ENCODE measurements around the gene RCN2.

Gene RCN2

DNA sequence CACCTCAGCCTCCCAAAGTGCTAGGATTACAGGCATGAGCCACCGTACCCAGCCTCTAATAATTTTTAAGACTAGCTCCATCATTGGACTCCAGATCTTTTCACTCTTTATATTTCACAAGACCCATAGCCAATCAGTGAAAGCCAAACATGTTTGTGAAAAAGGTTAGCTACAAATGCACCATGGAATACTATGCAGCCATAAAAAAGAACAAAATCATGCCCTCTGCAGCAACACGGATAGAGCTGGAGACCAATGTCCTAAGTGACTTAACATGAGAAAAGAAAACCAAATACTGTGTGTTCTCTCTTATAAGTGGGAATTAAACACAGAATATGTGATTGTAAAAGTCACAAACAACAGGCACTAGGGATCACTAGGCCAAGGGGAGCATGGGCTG, 29.6 kb upstream of the RCN2 start:
- no peak overlapping the region for H3K4me3 ChIP-seq (ENCODE audit: control insufficient read depth, low read depth, low read length)
- TF ChIP-seq, protein P1, sequence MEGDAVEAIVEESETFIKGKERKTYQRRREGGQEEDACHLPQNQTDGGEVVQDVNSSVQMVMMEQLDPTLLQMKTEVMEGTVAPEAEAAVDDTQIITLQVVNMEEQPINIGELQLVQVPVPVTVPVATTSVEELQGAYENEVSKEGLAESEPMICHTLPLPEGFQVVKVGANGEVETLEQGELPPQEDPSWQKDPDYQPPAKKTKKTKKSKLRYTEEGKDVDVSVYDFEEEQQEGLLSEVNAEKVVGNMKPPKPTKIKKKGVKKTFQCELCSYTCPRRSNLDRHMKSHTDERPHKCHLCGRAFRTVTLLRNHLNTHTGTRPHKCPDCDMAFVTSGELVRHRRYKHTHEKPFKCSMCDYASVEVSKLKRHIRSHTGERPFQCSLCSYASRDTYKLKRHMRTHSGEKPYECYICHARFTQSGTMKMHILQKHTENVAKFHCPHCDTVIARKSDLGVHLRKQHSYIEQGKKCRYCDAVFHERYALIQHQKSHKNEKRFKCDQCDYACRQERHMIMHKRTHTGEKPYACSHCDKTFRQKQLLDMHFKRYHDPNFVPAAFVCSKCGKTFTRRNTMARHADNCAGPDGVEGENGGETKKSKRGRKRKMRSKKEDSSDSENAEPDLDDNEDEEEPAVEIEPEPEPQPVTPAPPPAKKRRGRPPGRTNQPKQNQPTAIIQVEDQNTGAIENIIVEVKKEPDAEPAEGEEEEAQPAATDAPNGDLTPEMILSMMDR (IDR thresholded peaks at IDR 0.05; ENCODE audit: control insufficient read depth, insufficient read depth, low read depth, low read length, missing control alignments) = no peak
- DNase-seq (ENCODE audit: low read depth) = no peak

DNA sequence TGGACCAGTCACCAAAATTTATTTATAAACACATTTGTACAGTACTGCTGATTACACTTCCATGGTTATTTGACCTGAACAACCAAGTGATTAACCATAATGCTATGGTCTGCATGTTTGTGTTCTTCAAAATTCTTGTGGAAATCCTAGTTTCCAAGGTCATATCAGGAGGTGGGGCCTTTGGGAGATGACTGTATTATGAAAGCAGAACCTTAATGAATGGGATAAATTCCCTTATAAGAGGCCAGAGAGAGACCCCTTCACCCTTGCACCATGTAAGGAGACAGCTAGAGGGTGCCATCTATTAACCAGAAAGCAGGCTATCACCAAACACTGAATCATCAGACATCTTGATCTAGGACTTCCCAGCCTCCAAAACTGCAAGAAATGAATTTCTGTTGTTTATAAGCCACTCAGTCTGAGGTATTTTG, 28.3 kb upstream of the RCN2 start:
- DNase-seq (ENCODE audit: low read depth) = no peak
- TF ChIP-seq, protein P1 (IDR thresholded peaks at IDR 0.05; ENCODE audit: control insufficient read depth, insufficient read depth, low read depth, low read length, missing control alignments) = peak; percentile 45
- no peak overlapping the region for H3K4me3 ChIP-seq (ENCODE audit: control insufficient read depth, low read depth, low read length)

DNA sequence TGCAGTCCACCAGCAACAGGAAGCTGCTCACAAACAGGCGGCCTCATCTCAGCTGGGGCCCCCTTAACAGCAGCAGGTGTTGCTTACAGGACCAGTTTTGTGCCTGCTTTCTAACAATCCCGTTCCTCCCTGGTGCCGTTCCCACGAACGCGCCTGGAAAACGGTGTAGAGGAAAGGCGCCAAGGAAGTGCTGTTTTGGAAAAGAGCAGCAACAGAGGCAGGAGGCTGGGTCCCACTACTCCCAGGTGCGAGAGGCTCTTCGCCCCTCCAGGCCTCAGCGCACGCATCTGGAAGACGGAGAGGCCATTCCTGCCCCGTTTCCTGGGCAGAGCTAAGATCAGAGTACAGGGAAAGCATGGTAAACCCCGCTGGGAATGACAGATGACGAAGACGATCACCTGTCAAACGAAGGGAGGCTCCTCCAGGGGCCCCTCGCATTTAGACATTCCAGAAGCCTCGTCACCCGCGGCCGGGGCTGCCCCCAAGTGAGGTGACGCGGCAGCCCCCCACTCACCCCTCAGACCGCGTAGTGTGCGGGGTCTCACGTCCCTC, 27.0 kb upstream of the RCN2 start:
- no peak for DNase-seq (ENCODE audit: low read depth)
- H3K4me3 ChIP-seq (ENCODE audit: control insufficient read depth, low read depth, low read length) = peak overlapping the region; percentile 70
- TF ChIP-seq, protein P1 (IDR thresholded peaks at IDR 0.05; ENCODE audit: control insufficient read depth, insufficient read depth, low read depth, low read length, missing control alignments) = no peak

DNA sequence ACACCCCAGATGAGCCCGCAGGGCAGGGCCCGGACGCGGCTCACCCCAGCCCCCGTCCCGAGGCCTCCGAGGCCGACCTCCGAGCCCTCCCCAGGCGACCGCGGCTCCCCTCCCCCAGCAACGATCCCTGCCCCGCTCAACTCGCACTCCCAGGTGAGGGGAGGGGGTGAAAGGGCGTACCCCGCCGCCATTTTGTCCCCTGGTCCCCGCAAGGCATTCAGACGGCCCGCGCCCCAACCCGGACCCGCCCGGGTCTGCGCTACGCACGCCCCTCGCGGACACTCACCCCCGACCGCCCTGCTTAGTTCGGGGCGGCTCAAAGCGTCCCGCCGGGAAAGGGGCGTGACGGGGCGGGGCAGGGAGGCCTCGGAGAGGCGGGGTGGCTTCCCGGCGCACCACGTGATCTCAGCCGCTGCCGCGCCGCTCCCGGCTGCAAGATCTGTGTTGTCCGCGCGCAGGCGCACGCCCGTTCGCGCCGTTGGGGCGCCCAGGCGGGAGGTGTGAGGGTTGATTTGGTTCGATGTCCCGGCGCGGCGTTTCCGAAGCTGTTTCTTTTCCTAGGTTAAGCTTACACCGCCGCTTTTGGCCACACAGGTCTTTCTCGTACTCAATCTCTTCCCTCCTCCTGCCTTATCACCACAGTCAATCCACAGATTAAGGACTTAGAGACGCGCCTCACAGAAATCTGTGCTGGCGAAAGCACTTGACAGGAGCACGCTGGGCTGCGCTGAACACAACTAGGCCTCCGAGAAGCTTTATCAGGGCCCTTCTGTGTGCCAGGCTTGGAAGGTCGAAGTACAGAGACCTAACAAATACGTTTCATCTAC, 26.3 kb upstream of the RCN2 start, which contains the start of gene SCAPER:
SCAPER (minus strand) TSS at position 328 of the 827 bp plus-strand sequence. CDS start 21,523 bp downstream, outside the sequence.
- H3K4me3 ChIP-seq (ENCODE audit: control insufficient read depth, low read depth, low read length) = peak within 1 kb of the TSS; percentile 70
- TF ChIP-seq, protein P1 (IDR thresholded peaks at IDR 0.05; ENCODE audit: control insufficient read depth, insufficient read depth, low read depth, low read length, missing control alignments) = no peak
- DNase-seq (ENCODE audit: low read depth) = peak; percentile 24

DNA sequence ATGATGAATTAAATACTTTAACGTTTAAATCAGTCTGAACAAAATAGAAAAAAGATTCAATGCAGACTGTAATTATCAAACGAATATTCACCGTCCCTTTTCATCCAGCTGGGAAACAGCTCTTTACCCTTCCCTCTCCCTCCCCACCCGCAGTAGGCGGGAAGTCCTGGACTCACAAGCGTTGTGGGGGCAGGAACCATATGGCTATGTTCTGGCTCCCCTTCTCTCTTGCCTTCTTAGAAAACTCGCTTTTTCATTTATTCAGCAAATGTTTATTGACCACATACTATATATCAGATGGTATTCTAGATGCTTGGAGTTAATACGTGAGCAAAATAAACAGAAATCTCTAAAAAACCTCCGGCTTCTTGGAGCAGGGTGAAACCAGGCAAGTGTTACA, 25.7 kb upstream of the RCN2 start:
- no peak for DNase-seq (ENCODE audit: low read depth)
- TF ChIP-seq, protein P1 (IDR thresholded peaks at IDR 0.05; ENCODE audit: control insufficient read depth, insufficient read depth, low read depth, low read length, missing control alignments) = no peak

DNA sequence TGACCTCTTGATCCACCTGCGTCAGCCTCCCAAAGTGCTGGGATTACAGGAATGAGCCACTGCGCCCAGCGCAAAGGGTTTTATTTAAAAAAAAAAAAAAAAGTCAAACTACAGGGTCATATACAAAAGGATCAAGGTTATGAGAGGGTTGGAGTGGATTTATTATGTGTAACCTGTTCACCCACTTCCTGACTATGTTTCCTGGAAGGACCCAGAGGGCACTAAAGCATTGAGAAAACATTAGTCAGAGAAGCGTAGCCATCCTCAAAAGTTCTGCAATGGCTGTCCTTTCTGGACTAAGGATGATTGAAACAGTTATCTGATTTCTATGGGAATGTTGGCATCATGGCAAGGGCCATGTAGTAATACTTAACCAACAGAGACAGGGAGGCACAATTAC, 19.1 kb upstream of the RCN2 start:
- DNase-seq (ENCODE audit: low read depth) = no peak
- TF ChIP-seq, protein P1 (IDR thresholded peaks at IDR 0.05; ENCODE audit: control insufficient read depth, insufficient read depth, low read depth, low read length, missing control alignments) = no peak
- H3K4me3 ChIP-seq (ENCODE audit: control insufficient read depth, low read depth, low read length) = no peak overlapping the region

More for the DNA sequence above, 25.7 kb upstream of the RCN2 start:
- peak overlapping the region; percentile 70; the same call in 1 of the 2 replicates for H3K4me3 ChIP-seq (ENCODE audit: control insufficient read depth, low read depth, low read length)
